ENCODE results near the gene SDK2.

The SDK2 gene

DNA sequence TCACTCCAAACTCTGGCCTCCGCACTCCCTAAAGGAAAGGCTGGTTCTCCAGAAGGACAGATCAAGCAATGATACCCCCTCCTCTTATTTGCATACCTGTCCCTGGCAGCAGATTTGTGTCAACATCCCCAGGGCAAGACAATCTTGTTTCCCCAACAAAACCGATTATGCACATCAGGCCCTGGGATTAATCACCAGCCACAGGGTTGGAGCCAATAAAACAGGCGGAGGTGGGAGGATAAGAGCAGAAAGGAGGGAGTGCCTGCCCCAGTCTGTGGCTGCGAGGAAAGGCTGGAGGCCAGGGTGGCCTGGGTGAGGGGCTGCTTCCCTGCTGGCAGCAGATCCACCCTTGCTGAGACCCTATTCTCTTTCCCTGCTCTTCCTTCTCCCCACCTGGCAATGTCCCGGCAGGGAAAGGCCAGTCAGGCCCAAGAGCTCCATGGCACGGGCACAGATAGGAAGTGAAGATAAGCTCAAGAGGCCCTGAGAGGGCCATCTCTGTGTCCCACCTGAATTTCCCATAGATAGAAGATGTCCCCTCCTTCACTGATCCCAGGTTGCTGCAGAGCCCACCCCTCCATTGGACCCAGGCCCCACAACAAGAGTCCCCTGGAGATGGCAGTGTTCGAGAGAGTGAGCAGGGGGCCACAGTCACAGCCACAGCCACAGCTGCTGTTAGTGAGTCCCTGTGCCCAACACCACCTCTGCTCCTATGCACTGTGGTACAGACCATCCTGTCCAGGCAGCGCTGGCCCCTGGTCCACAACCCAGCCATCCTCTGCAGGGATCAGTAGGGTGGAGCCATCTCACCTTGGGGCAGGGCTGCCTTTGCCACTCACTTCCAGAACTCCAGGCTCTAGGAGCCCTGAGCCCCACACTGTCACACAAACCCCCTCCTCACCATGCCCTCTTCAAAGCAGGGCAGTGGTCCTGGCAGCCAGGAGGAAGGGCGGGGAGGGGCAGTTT is 137.5 kb downstream of the SDK2 start:
- Histone ChIP-seq H3K36me3 (ENCODE audit: control insufficient read depth in 2 of 2, insufficient read depth in 2 of 2, low read length in 2 of 2) (no peaks in the 10 kb centered on the region), H3K9me3 (ENCODE audit: control insufficient read depth in 2 of 2, low read length in 2 of 2) (no peaks in the 10 kb centered on the region), H3K27ac (ENCODE audit: low read depth in 2 of 2, low read length in 2 of 2) (no peak overlapping the region), H3K4me3 (ENCODE audit: low read length in 2 of 2) (no peak overlapping the region), H3K9ac (ENCODE audit: low read depth in 1 of 2, low read length in 2 of 2) (no peak overlapping the region), H3K27me3 (ENCODE audit: control insufficient read depth in 2 of 2, insufficient read depth in 2 of 2, low read length in 2 of 2) (no peaks in the 10 kb centered on the region), H3K4me1 (ENCODE audit: control insufficient read depth in 2 of 2, insufficient read depth in 2 of 2, low read length in 2 of 2) (no peaks in the 10 kb centered on the region)

DNA sequence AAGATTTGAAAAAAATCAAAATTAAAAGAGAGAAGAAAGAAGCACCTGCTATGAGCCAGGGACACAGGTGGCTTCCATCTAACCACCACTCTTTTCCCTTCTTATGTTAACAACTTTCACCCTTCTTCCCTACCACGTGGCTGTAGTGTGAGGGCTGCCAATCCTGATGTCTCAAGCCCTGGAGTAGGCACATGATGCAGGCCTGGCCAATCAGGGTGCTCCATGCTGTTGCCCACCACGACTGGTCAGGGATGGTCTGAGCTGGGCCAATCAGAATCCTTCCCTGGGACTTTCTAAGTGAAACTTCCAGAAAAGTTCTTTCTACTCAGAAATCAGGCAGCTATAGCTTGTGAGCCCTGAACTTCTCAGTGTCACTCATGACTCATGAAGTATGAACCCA is 140.7 kb downstream of the SDK2 start:
- no peak overlapping the region for H3K4me3 ChIP-seq (ENCODE audit: low read length in 2 of 2)
- no peak overlapping the region for H3K27ac ChIP-seq (ENCODE audit: low read depth in 2 of 2, low read length in 2 of 2)
- no peaks in the 10 kb centered on the region for H3K9me3 ChIP-seq (ENCODE audit: control insufficient read depth in 2 of 2, low read length in 2 of 2)
- no peaks in the 10 kb centered on the region for H3K36me3 ChIP-seq (ENCODE audit: control insufficient read depth in 2 of 2, insufficient read depth in 2 of 2, low read length in 2 of 2)
- H3K9ac ChIP-seq (ENCODE audit: low read depth in 1 of 2, low read length in 2 of 2) = no peak overlapping the region
- no peaks in the 10 kb centered on the region for H3K27me3 ChIP-seq (ENCODE audit: control insufficient read depth in 2 of 2, insufficient read depth in 2 of 2, low read length in 2 of 2)
- H3K4me1 ChIP-seq (ENCODE audit: control insufficient read depth in 2 of 2, insufficient read depth in 2 of 2, low read length in 2 of 2) = no peaks in the 10 kb centered on the region

DNA sequence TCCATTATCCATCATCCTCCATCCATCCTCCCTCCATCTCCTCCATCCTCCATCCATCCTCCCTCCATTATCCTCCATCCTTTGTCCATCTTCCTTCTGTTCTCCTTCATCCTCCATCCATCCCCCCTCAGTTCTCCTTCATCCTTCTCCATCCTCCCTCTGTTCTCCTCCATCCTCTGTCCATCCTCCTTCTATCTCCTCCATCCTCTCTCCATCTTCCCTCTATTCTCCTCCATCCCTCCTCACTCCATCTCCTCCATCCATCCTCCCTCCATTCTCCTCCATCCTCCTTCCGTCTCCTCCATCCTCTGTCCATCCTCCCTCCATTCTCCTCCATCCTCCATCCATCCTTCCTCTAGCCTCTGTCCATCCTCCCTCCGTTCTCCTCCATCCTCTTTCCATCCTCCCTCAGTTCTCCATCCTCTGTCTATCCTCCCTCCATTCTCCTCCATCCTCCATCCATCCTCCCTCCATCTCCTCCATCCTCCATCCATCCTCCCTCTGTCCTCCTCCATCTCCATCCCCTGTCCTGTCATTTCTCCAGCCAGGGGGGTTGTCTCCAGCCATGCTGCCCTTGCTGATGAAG is 143.7 kb downstream of the SDK2 start:
- no peak overlapping the region for H3K9ac ChIP-seq (ENCODE audit: low read depth in 1 of 2, low read length in 2 of 2)
- H3K4me3 ChIP-seq (ENCODE audit: low read length in 2 of 2) = no peak overlapping the region

DNA sequence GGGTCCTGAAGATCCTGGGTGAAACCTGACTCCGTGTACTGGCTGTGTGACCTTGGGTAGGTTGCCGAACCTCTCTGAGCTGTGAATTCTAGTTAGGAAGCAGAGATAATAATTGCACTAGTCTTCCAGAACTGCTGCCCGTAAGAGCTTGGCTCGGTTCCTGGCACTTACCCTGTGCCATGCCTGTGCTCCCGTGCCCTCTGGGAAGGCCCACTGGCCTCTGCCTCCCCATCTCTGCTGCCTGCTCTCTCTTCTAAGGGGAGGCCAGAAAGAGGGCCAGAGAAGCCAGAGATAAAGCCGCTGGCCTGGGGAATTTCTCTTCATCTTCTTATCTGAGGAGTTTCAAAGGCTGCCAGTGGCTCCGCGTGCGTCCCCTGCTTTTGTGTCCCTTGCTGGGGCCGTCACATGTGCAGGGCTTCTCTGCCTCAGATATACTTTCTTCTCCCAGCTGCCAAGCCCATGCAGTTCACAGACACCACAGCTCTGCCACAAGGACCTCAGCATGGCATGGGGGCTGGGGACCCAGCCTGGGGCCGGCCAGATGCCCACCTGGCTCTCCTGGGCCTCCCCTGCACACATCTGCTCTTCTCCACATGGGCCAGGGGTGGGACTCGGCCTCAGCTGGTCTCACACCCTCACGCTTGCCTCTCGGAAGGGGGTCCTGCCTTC is 145.2 kb downstream of the SDK2 start:
- H3K27me3 ChIP-seq (ENCODE audit: control insufficient read depth in 2 of 2, insufficient read depth in 2 of 2, low read length in 2 of 2) = peaks cover 3% of the 10 kb centered on the region in 2 donors
- H3K4me3 ChIP-seq (ENCODE audit: low read length in 2 of 2) = no peak overlapping the region
- no peaks in the 10 kb centered on the region for H3K4me1 ChIP-seq (ENCODE audit: control insufficient read depth in 2 of 2, insufficient read depth in 2 of 2, low read length in 2 of 2)
- no peak overlapping the region for H3K9ac ChIP-seq (ENCODE audit: low read depth in 1 of 2, low read length in 2 of 2)
- H3K27ac ChIP-seq (ENCODE audit: low read depth in 2 of 2, low read length in 2 of 2) = no peak overlapping the region
- no peaks in the 10 kb centered on the region for H3K9me3 ChIP-seq (ENCODE audit: control insufficient read depth in 2 of 2, low read length in 2 of 2)
- H3K36me3 ChIP-seq (ENCODE audit: control insufficient read depth in 2 of 2, insufficient read depth in 2 of 2, low read length in 2 of 2) = no peaks in the 10 kb centered on the region

More for the DNA sequence above, 143.7 kb downstream of the SDK2 start:
- H3K36me3 ChIP-seq (ENCODE audit: control insufficient read depth in 2 of 2, insufficient read depth in 2 of 2, low read length in 2 of 2) = no peaks in the 10 kb centered on the region
- no peaks in the 10 kb centered on the region for H3K4me1 ChIP-seq (ENCODE audit: control insufficient read depth in 2 of 2, insufficient read depth in 2 of 2, low read length in 2 of 2)
- peaks cover 3% of the 10 kb centered on the region in 2 donors for H3K27me3 ChIP-seq (ENCODE audit: control insufficient read depth in 2 of 2, insufficient read depth in 2 of 2, low read length in 2 of 2)
- H3K27ac ChIP-seq (ENCODE audit: low read depth in 2 of 2, low read length in 2 of 2) = no peak overlapping the region
- no peaks in the 10 kb centered on the region for H3K9me3 ChIP-seq (ENCODE audit: control insufficient read depth in 2 of 2, low read length in 2 of 2)

DNA sequence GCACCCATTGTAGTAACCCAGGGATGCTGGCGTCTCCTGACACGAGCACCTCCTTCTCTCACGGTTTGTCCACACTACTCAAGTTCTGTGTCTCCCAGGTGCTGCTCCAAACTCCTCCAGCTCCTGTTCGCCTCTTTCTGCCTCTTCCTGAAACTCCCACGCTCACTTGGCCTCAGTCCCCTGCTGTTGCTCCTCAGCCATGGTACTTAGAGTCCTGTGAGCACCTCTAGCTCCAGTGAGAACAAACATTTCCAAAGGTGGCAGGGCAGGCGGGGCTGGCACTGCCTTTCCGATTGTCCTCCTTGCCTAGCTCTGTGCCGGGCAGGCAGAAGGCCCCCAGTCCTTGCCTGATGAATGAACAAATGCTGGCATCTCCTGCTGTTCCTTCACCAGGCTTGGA is 146.1 kb downstream of the SDK2 start:
- H3K9me3 ChIP-seq (ENCODE audit: control insufficient read depth in 2 of 2, low read length in 2 of 2) = no peaks in the 10 kb centered on the region
- H3K9ac ChIP-seq (ENCODE audit: low read depth in 1 of 2, low read length in 2 of 2) = no peak overlapping the region
- H3K4me3 ChIP-seq (ENCODE audit: low read length in 2 of 2) = no peak overlapping the region
- no peak overlapping the region for H3K27ac ChIP-seq (ENCODE audit: low read depth in 2 of 2, low read length in 2 of 2)
- no peaks in the 10 kb centered on the region for H3K36me3 ChIP-seq (ENCODE audit: control insufficient read depth in 2 of 2, insufficient read depth in 2 of 2, low read length in 2 of 2)
- H3K27me3 ChIP-seq (ENCODE audit: control insufficient read depth in 2 of 2, insufficient read depth in 2 of 2, low read length in 2 of 2) = peaks cover 3% of the 10 kb centered on the region in 2 donors
- no peaks in the 10 kb centered on the region for H3K4me1 ChIP-seq (ENCODE audit: control insufficient read depth in 2 of 2, insufficient read depth in 2 of 2, low read length in 2 of 2)

DNA sequence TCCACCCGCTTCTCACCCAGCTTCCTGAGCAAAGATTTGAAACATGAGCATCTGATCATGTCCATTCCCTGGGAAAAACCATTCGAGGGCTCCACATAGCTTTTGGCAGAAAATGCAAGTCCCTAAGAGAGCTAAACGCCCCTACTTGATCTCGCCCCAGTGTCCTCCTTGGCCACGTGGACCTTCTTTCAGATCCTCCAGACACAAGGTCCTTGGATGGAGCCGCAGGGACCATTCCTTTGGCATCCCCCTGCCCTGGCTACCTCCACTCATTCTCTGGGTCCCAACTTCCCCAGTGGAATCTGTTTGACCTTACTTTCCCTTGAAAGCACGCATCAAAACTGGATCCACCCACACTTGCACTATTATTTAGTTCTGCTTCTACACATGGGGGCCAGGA is 146.5 kb downstream of the SDK2 start:
- Histone ChIP-seq H3K27me3 (ENCODE audit: control insufficient read depth in 2 of 2, insufficient read depth in 2 of 2, low read length in 2 of 2) (peaks cover 3% of the 10 kb centered on the region in 2 donors), H3K9ac (ENCODE audit: low read depth in 1 of 2, low read length in 2 of 2) (no peak overlapping the region), H3K4me1 (ENCODE audit: control insufficient read depth in 2 of 2, insufficient read depth in 2 of 2, low read length in 2 of 2) (no peaks in the 10 kb centered on the region), H3K36me3 (ENCODE audit: control insufficient read depth in 2 of 2, insufficient read depth in 2 of 2, low read length in 2 of 2) (no peaks in the 10 kb centered on the region), H3K27ac (ENCODE audit: low read depth in 2 of 2, low read length in 2 of 2) (no peak overlapping the region), H3K9me3 (ENCODE audit: control insufficient read depth in 2 of 2, low read length in 2 of 2) (no peaks in the 10 kb centered on the region), H3K4me3 (ENCODE audit: low read length in 2 of 2) (no peak overlapping the region)

DNA sequence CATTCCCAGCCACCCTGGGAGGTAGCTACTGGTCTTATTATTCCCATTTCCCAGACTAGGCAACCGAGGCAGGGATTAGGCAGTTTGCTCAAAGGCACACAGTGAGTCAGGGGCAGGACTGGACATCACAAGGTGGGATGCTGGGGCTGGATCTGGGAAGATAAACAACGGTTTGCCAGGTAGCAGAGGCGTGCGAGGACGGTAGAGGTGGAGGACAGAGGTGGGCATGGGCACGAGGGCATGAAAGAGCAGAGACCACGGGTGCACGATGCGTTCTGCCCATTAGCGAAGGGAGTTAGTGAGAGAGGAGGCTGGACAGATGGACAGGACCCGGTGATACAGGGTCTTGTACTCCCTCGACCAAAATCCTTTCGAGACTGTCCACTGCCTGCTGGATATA is 148.0 kb downstream of the SDK2 start:
- peaks cover 3% of the 10 kb centered on the region in 2 donors for H3K27me3 ChIP-seq (ENCODE audit: control insufficient read depth in 2 of 2, insufficient read depth in 2 of 2, low read length in 2 of 2)
- no peaks in the 10 kb centered on the region for H3K9me3 ChIP-seq (ENCODE audit: control insufficient read depth in 2 of 2, low read length in 2 of 2)
- no peak overlapping the region for H3K4me3 ChIP-seq (ENCODE audit: low read length in 2 of 2)
- no peaks in the 10 kb centered on the region for H3K4me1 ChIP-seq (ENCODE audit: control insufficient read depth in 2 of 2, insufficient read depth in 2 of 2, low read length in 2 of 2)
- no peaks in the 10 kb centered on the region for H3K36me3 ChIP-seq (ENCODE audit: control insufficient read depth in 2 of 2, insufficient read depth in 2 of 2, low read length in 2 of 2)
- no peak overlapping the region for H3K27ac ChIP-seq (ENCODE audit: low read depth in 2 of 2, low read length in 2 of 2)
- no peak overlapping the region for H3K9ac ChIP-seq (ENCODE audit: low read depth in 1 of 2, low read length in 2 of 2)

DNA sequence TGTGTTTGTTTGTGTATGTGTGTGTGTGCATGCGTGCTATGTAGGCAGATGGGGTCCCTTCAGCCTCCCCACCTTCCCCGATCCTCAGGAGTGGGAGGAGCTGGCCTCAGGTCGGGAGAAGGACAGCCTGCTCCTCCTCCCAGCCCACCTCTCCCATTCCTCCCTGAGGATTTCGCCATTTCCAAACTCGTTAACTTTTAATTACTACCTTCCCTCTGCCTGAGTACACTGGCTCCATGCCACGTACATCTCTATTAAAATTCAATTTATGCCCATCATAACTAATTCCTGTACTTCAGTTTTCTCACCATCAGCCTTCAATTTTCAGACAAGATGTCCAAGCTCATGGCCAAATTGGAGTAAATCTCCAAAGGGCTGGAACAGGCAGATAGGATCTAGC is 148.6 kb downstream of the SDK2 start:
- Histone ChIP-seq H3K4me1 (ENCODE audit: control insufficient read depth in 2 of 2, insufficient read depth in 2 of 2, low read length in 2 of 2) (no peaks in the 10 kb centered on the region), H3K27me3 (ENCODE audit: control insufficient read depth in 2 of 2, insufficient read depth in 2 of 2, low read length in 2 of 2) (peaks cover 3% of the 10 kb centered on the region in 2 donors), H3K27ac (ENCODE audit: low read depth in 2 of 2, low read length in 2 of 2) (no peak overlapping the region), H3K4me3 (ENCODE audit: low read length in 2 of 2) (no peak overlapping the region), H3K36me3 (ENCODE audit: control insufficient read depth in 2 of 2, insufficient read depth in 2 of 2, low read length in 2 of 2) (no peaks in the 10 kb centered on the region), H3K9ac (ENCODE audit: low read depth in 1 of 2, low read length in 2 of 2) (no peak overlapping the region), H3K9me3 (ENCODE audit: control insufficient read depth in 2 of 2, low read length in 2 of 2) (no peaks in the 10 kb centered on the region)

DNA sequence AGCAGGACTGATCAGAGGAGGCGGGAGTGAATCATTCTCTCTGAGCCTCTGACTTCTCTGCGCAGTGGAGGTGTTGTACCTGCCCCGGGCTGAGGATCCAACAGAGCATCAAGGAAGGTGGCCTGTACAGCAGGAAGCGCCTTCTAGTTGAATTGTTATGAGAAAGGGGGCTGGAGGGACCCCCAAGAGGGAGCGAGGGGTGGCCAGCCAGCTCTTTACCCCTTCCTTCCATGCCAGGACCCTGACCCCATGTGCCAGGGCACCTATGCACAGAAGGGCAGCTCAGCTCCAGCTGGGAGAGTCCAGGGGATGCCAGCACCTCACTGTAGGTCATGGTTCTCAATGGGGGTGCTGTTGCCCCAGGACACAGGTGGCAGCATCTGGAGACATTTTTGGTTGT is 149.3 kb downstream of the SDK2 start:
- H3K9ac ChIP-seq (ENCODE audit: low read depth in 1 of 2, low read length in 2 of 2) = no peak overlapping the region
- H3K4me3 ChIP-seq (ENCODE audit: low read length in 2 of 2) = no peak overlapping the region
- H3K27ac ChIP-seq (ENCODE audit: low read depth in 2 of 2, low read length in 2 of 2) = no peak overlapping the region
- no peaks in the 10 kb centered on the region for H3K4me1 ChIP-seq (ENCODE audit: control insufficient read depth in 2 of 2, insufficient read depth in 2 of 2, low read length in 2 of 2)
- H3K36me3 ChIP-seq (ENCODE audit: control insufficient read depth in 2 of 2, insufficient read depth in 2 of 2, low read length in 2 of 2) = no peaks in the 10 kb centered on the region
- H3K27me3 ChIP-seq (ENCODE audit: control insufficient read depth in 2 of 2, insufficient read depth in 2 of 2, low read length in 2 of 2) = peaks cover 3% of the 10 kb centered on the region in 2 donors
- no peaks in the 10 kb centered on the region for H3K9me3 ChIP-seq (ENCODE audit: control insufficient read depth in 2 of 2, low read length in 2 of 2)
